Transverse colon (tissue), 4 donors: ENCODE measurements around the gene ZNF407. TPM values are rescaled to one million over a fixed set of nuclear protein-coding genes. Genes with fewer than 3 reads are reported as not detected.

Source experiments
- DNase-seq: peaks from one replicate; pipeline ENCODE4 v3.0.0-alpha.2; 2019
- H3K27ac ChIP-seq, 4 donors: fragments of 200-600 bp; sonication (generic); 2 replicates each; pipeline ENCODE4 v1.5.1; 2016 to 2018; ENCODE audit warnings: inconsistent platforms in 4 of 4
- H3K27me3 ChIP-seq: fragments of 200-600 bp; sonication (generic); 2 replicates; pipeline ENCODE4 v1.5.1; 2017; ENCODE audit warnings: inconsistent platforms
- H3K36me3 ChIP-seq, 4 donors: fragments of 200-600 bp; sonication (generic); 2 replicates each; pipeline ENCODE4 v1.5.1; 2017 to 2019; ENCODE audit warnings: inconsistent platforms in 4 of 4
- H3K4me1 ChIP-seq, 4 donors: fragments of 200-600 bp; sonication (generic); 2 replicates each; pipeline ENCODE4 v1.5.1; 2017 to 2020; ENCODE audit warnings: inconsistent platforms in 4 of 4
- H3K4me3 ChIP-seq, 4 donors: fragments of 200-600 bp; sonication (generic); 1 replicate in 1 of 4; 2 replicates in 3 of 4; pipeline versions ENCODE4 v1.5.1 to v1.6.1; 2017 to 2019; ENCODE audit warnings: inconsistent platforms in 4 of 4
- H3K9me3 ChIP-seq, 2 donors: fragments of 200-600 bp; sonication (generic); 2 replicates each; pipeline ENCODE4 v1.5.1; 2017 to 2019; ENCODE audit warnings: inconsistent platforms in 2 of 2
- EP300 ChIP-seq: sonication (generic); formaldehyde crosslinking; IDR thresholded peaks from one replicate; pipeline ENCODE4 v1.6.1; 2017; ENCODE audit warnings: antibody characterized with exemption, low read depth
- POLR2A ChIP-seq: fragments of 450-650 bp; IDR thresholded peaks from one replicate; pipeline ENCODE4 v1.6.1; 2016; ENCODE audit warnings: antibody characterized with exemption, mild to moderate bottlenecking, moderate library complexity
- POLR2AphosphoS5 ChIP-seq, 3 donors: sonication (generic); formaldehyde crosslinking; IDR thresholded peaks; one replicate each; pipeline ENCODE4 v1.6.1; 2016; ENCODE audit warnings: antibody characterized with exemption in 3 of 3
- WGBS, 2 donors: methylation state at CpG; one replicate each; pipeline ENCODE4 v1.1.5; 2018; ENCODE audit warnings: low coverage in 1 of 2; 5-methylcytosine and 5-hydroxymethylcytosine counted together
- in situ Hi-C, 4 donors: fragments of 200-750 bp; cut with MboI; loops; one replicate each; pipeline versions ENCODE4 v1.15.0 to v1.15.1; 2017; ENCODE audit warnings: low sequenced_read_pairs in 3 of 4, low pct_ligation_motif_present in 1 of 4, low pct_unique_long_range_greater_than_20kb in 1 of 4
- intact Hi-C: fragments of 100-400 bp; cut with DNase I; formaldehyde crosslinking; loops from one replicate; pipeline ENCODE4 v1.15.1; 2023; ENCODE audit warnings: low total_unique reads
- total RNA-seq, 4 donors: library from RNA; depleted of rRNA; stranded (reverse); fragments of >200 nt; gene quantifications; one replicate each; pipeline ENCODE4 v1.1.0, GENCODE V29; 2016
- TF ChIP-seq, protein P1 (sequence below), 5 experiments: fragments of 200-600 bp in 3 of 5; fragments of 450-650 bp in 2 of 5; sonication (generic) in 3 of 5; IDR thresholded peaks; 1 replicate in 2 of 5; 2 replicates in 3 of 5; pipeline ENCODE4 v1.5.1; 2016 to 2017; ENCODE audit warnings: antibody characterized with exemption in 5 of 5, inconsistent platforms in 3 of 5, mild to moderate bottlenecking in 2 of 5, moderate library complexity in 1 of 5

Gene ZNF407
- total RNA-seq, 4 donors from 2014 or later = 13.5 to 24.1 (median 20.1) TPM

DNA sequence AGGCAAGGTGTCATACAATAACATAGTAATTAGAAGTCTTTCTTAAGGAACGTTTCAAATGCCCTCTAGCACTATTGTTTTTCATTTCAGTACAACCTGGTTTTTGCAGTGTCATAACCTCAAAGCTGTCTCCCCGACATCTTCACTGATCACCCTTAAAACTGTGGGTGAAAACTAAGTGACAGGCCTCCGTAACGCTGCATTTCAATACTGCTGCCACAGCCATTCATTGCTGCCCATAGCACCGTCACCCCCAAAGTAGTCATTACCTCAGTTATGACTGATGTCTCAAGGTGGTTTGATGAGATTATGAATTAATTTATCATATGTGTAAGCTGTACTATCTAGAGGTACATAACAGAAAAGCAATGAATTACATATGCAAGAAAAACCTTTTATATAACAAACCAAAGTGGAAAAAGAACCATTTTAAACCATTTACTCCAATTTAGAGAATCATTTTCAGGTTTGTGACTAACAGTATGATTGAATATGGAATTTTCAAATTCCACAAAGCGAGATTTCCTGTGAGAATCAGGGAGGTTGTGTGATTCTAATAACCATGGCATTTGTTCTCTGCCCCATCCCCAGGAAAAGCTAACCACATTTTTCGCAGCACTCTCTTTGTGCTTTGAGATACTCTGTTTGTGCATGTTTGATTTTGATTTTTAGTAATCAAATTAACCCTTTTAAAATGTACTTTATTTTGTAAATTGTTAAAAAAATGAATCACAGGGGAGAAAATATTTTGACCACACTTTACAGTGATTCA, 348.3 kb downstream of the ZNF407 start:
- no peak for DNase-seq
- H3K4me3 ChIP-seq = no peak overlapping the region

DNA sequence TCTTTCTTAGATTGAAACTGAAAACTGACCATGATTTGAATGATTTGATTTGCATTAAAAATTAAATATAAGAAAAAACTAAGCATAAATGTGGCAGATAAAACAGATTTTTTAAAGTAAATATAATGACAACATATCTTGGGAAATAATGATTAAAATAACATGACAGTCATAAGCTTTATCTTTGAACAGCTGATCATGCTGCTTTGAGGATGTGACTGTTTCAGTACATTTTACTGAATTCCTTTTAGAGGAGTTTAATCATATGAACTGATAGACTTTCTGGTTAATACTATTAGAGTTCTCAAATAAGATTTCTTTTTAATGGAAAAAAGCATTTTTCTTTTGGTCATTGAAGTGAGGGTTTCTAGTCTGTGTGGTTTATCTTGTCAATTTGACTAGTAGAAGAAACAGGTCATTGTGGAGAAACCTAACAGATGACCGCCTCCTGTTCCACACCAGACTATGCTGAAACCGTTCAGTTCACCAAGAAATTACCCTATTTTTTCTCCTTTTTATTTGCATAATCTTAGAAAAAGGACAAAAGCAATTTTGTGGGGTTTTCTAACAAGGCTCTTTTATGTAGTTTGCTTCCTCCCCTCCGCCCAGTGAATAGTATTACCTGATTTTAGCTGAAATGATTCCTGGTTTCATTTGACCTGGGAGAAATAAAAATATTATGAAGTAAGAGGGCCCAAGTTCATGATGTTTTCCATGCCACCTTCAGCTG, 349.1 kb downstream of the ZNF407 start:
- TF ChIP-seq POLR2AphosphoS5 (IDR thresholded peaks at IDR 0.05) = no peak
- TF ChIP-seq, protein P1, sequence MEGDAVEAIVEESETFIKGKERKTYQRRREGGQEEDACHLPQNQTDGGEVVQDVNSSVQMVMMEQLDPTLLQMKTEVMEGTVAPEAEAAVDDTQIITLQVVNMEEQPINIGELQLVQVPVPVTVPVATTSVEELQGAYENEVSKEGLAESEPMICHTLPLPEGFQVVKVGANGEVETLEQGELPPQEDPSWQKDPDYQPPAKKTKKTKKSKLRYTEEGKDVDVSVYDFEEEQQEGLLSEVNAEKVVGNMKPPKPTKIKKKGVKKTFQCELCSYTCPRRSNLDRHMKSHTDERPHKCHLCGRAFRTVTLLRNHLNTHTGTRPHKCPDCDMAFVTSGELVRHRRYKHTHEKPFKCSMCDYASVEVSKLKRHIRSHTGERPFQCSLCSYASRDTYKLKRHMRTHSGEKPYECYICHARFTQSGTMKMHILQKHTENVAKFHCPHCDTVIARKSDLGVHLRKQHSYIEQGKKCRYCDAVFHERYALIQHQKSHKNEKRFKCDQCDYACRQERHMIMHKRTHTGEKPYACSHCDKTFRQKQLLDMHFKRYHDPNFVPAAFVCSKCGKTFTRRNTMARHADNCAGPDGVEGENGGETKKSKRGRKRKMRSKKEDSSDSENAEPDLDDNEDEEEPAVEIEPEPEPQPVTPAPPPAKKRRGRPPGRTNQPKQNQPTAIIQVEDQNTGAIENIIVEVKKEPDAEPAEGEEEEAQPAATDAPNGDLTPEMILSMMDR (IDR thresholded peaks at IDR 0.05) = no peak
- no peak for TF ChIP-seq POLR2A
- no peak for TF ChIP-seq EP300
- Histone ChIP-seq H3K9me3 (no peaks in the 10 kb centered on the region), H3K4me1 (peaks cover 9 to 15% (median 13%) of the 10 kb centered on the region in 4 donors), H3K27ac (no peak overlapping the region), H3K27me3 (no peaks in the 10 kb centered on the region), H3K4me3 (no peak overlapping the region), H3K36me3 (no peaks in the 10 kb centered on the region)
- intact Hi-C loops (no loop called here), in situ Hi-C loops (no loop called here)
- WGBS, 2 donors = 83 to 90% methylated on average over 3 of the region's 3 CpGs
- DNase-seq = no peak

More for the DNA sequence above, 348.3 kb downstream of the ZNF407 start:
- Histone ChIP-seq H3K9me3 (no peaks in the 10 kb centered on the region), H3K27me3 (no peaks in the 10 kb centered on the region), H3K4me1 (peaks cover 2 to 8% (median 6%) of the 10 kb centered on the region in 4 donors), H3K36me3 (no peaks in the 10 kb centered on the region), H3K27ac (no peak overlapping the region)
- TF ChIP-seq POLR2AphosphoS5 (IDR thresholded peaks at IDR 0.05) = no peak
- TF ChIP-seq EP300 = no peak
- intact Hi-C loops = no loop called here
- in situ Hi-C loops = no loop called here
- WGBS, 2 donors = 94 to 97% methylated on average over 6 to 7 of the region's 7 CpGs

DNA sequence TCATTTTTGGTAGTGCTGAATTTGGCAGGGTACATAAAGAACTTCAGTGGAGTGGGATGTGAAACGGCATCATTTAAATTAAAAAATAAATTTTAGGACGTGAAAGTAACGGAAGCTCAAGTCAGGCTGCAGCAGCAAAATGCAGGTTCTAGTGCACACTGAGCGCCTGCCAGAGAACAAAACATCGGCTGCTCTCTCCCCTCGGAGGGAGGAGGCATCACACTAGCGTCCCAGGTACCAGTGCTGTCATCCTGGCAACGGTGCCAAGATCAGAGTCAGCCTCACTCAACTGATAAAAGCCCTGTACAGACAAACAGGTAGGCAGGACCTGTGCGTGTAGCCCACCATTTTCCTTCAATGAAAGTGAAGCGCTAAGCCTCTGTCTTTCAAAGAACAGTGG, 349.7 kb downstream of the ZNF407 start:
- Histone ChIP-seq H3K9me3 (no peaks in the 10 kb centered on the region), H3K4me1 (peaks cover 9 to 17% (median 13%) of the 10 kb centered on the region in 4 donors), H3K27me3 (no peaks in the 10 kb centered on the region), H3K27ac (no peak overlapping the region), H3K4me3 (no peak overlapping the region), H3K36me3 (no peaks in the 10 kb centered on the region)
- in situ Hi-C loops = no loop called here
- WGBS, 2 donors = 89 to 98% methylated on average over 6 to 10 of the region's 10 CpGs
- TF ChIP-seq, protein P1 (IDR thresholded peaks at IDR 0.05) = no peak
- DNase-seq = no peak
- intact Hi-C loops = no loop called here

DNA sequence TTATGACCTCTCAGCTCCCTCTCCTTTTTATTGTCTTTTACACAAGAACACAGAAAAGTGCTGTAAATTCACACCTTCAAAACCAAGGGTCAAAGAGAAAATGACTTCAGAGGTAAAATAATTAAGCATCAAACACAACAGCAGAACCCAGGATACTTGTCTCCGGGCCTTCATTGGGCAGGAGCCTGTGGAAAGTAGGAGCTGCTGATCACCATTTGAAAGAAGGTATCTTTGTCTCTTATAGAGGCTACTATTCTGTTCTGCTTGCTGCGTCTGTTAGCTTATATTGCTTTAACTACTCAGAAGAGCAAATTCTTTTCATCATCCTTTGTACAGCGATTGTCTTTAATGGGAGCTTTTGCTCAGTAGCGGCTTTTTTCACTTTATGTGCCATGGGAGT, 350.2 kb downstream of the ZNF407 start:
- TF ChIP-seq POLR2A = no peak
- TF ChIP-seq EP300 = no peak
- no peak for TF ChIP-seq POLR2AphosphoS5 (IDR thresholded peaks at IDR 0.05)
- TF ChIP-seq, protein P1 (IDR thresholded peaks at IDR 0.05) = no peak
- peaks cover 9 to 17% (median 13%) of the 10 kb centered on the region in 4 donors for H3K4me1 ChIP-seq
- no peak for DNase-seq
- no peaks in the 10 kb centered on the region for H3K27me3 ChIP-seq
- H3K27ac ChIP-seq = no peak overlapping the region
- in situ Hi-C loops = no loop called here
- intact Hi-C loops = no loop called here
- no peak overlapping the region for H3K4me3 ChIP-seq
- H3K36me3 ChIP-seq = no peaks in the 10 kb centered on the region
- WGBS, 2 donors = 99 to 100% methylated on average over 4 of the region's 4 CpGs
- H3K9me3 ChIP-seq = no peaks in the 10 kb centered on the region
